WERI-Rb-1 (cell line): ENCODE data around the gene TCF7.
A peak's percentile ranks its signal among the peaks of the same experiment; 100 is the strongest.

Experiments
- DNase-seq: peaks from one replicate; pipeline ENCODE4 v3.0.0-alpha.2; 2020
- H3K27ac ChIP-seq: fragments of 250-450 bp; sonication (Bioruptor Pico); 2 replicates; pipeline ENCODE4 v1.5.1; 2020; ENCODE audit warnings: mild to moderate bottlenecking, moderate library complexity
- H3K27me3 ChIP-seq: fragments of 250-450 bp; sonication (Bioruptor Pico); 2 replicates; pipeline ENCODE4 v1.5.1; 2021; ENCODE audit warnings: mild to moderate bottlenecking, low read depth, moderate library complexity; ENCODE audit not compliant: insufficient read depth, severe bottlenecking
- H3K36me3 ChIP-seq: fragments of 250-450 bp; sonication (Bioruptor Pico); 2 replicates; pipeline ENCODE4 v1.5.1; 2020; ENCODE audit warnings: mild to moderate bottlenecking, moderate library complexity
- H3K4me3 ChIP-seq: 2 replicates; pipeline ENCODE4 v1.5.1; 2011; ENCODE audit warnings: low read depth, mild to moderate bottlenecking, control low read depth, low read length
- H3K9me3 ChIP-seq: fragments of 250-450 bp; sonication (Bioruptor Pico); 2 replicates; pipeline ENCODE4 v1.5.1; 2021; ENCODE audit warnings: mild to moderate bottlenecking, moderate library complexity; ENCODE audit not compliant: severe bottlenecking
- TF ChIP-seq, protein P1 (sequence below): IDR thresholded peaks from 2 replicates; pipeline ENCODE4 v1.5.1; 2011; ENCODE audit warnings: low read depth, mild to moderate bottlenecking, control low read depth, inconsistent platforms, low read length

The TCF7 gene

GRCh38 chr5:134099288-134099872 lies 15.1 kb upstream of the TCF7 start:
- H3K36me3 ChIP-seq = no peaks in the 10 kb centered on the region
- H3K27ac ChIP-seq = no peak overlapping the region
- TF ChIP-seq, protein P1, sequence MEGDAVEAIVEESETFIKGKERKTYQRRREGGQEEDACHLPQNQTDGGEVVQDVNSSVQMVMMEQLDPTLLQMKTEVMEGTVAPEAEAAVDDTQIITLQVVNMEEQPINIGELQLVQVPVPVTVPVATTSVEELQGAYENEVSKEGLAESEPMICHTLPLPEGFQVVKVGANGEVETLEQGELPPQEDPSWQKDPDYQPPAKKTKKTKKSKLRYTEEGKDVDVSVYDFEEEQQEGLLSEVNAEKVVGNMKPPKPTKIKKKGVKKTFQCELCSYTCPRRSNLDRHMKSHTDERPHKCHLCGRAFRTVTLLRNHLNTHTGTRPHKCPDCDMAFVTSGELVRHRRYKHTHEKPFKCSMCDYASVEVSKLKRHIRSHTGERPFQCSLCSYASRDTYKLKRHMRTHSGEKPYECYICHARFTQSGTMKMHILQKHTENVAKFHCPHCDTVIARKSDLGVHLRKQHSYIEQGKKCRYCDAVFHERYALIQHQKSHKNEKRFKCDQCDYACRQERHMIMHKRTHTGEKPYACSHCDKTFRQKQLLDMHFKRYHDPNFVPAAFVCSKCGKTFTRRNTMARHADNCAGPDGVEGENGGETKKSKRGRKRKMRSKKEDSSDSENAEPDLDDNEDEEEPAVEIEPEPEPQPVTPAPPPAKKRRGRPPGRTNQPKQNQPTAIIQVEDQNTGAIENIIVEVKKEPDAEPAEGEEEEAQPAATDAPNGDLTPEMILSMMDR = no peak
- no peaks in the 10 kb centered on the region for H3K9me3 ChIP-seq
- H3K27me3 ChIP-seq = no peaks in the 10 kb centered on the region
- no peak overlapping the region for H3K4me3 ChIP-seq
- DNase-seq = no peak

DNA sequence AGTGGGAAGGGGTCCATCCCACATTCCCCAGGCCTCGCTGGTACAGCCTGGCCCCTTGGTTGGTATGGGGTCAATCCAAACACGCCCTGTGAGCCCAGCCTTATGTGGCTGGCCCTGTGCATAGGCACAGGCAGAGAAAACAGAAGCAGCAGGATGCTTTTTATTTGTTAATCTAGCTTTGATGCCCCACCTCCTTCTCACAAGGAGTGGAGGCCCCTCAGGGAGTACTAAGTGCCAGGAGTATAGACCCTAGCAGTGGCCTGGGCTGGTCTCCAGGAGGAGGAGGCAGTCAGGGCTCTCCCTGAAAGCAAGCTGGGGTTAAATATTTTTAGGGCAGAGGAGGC lies 14.6 kb upstream of the TCF7 start:
- H3K36me3 ChIP-seq = no peaks in the 10 kb centered on the region
- H3K27me3 ChIP-seq = no peaks in the 10 kb centered on the region
- no peak overlapping the region for H3K27ac ChIP-seq
- H3K4me3 ChIP-seq = no peak overlapping the region
- TF ChIP-seq, protein P1 = no peak
- DNase-seq = no peak
- no peaks in the 10 kb centered on the region for H3K9me3 ChIP-seq

- Histone ChIP-seq H3K4me3 (no peak overlapping the region), H3K27ac (no peak overlapping the region), H3K27me3 (no peaks in the 10 kb centered on the region), H3K9me3 (no peaks in the 10 kb centered on the region), H3K36me3 (no peaks in the 10 kb centered on the region)
- DNase-seq = no peak
- TF ChIP-seq, protein P1 = no peak
These were observed 14.0 kb upstream of the TCF7 start for GRCh38 chr5:134100283-134101091.

GRCh38 chr5:134101686-134102439 lies 12.6 kb upstream of the TCF7 start:
- no peak overlapping the region for H3K27ac ChIP-seq
- H3K27me3 ChIP-seq = no peaks in the 10 kb centered on the region
- H3K9me3 ChIP-seq = no peaks in the 10 kb centered on the region
- peak; percentile 74 for DNase-seq
- no peak overlapping the region for H3K4me3 ChIP-seq
- no peaks in the 10 kb centered on the region for H3K36me3 ChIP-seq
- TF ChIP-seq, protein P1 = peak; percentile 87

DNA sequence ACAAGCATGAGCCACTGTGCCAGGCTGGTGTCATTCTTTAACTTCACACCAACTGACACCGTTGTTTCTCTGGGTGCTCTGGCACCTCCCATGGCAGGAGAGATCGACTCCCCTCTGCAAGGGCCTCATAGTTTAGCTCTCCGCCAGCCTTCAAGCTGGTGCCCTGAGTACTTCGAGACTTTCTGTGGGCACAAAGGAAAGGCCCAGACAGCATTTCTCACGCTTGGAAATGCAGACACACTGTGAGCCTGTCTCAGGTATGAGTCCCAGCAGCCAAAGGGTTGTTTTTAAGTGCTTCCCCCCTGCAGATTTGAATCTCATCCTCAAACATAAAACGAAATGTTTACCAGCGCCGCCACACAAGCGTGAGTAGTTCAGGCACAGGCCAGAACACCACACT lies 11.1 kb upstream of the TCF7 start:
- TF ChIP-seq, protein P1 = no peak
- Histone ChIP-seq H3K36me3 (no peaks in the 10 kb centered on the region), H3K4me3 (no peak overlapping the region), H3K27me3 (no peaks in the 10 kb centered on the region), H3K27ac (no peak overlapping the region), H3K9me3 (no peaks in the 10 kb centered on the region)
- DNase-seq = no peak
